ENCODE data around the gene ZNF484. TPM values are rescaled to one million over a fixed set of nuclear protein-coding genes. Genes with fewer than 3 reads are reported as not detected.
"Not testable (repeated sequence)": the region's sequence is repeated elsewhere in the genome, so short reads cannot be mapped to it uniquely, and the experiment has no call there.

The ZNF484 gene
- total and polyA plus RNA-seq, 7 experiments from 2014 or later: 7.1 to 25.4 (median 13.7) TPM

- Histone ChIP-seq H3K9me3 (ENCODE audit: control insufficient read depth in 2 of 3, low read length in 3 of 3) (no peaks in the 10 kb centered on the region), H3K27me3 (ENCODE audit: control insufficient read depth in 2 of 2, insufficient read depth in 2 of 2, low read length in 2 of 2) (no peaks in the 10 kb centered on the region), H3K4me1 (ENCODE audit: control insufficient read depth in 2 of 2, insufficient read depth in 2 of 2, low read length in 2 of 2) (no peaks in the 10 kb centered on the region), H3K36me3 (ENCODE audit: control insufficient read depth in 2 of 3, insufficient read depth in 3 of 3, low read length in 3 of 3) (no peaks in the 10 kb centered on the region), H3K27ac (ENCODE audit: low read depth, low read length) (no peak overlapping the region), H3K4me3 (ENCODE audit: low read length) (no peak overlapping the region)
- intact Hi-C loops (cut with micrococcal nuclease): no loop called here
- Mint-ChIP-seq H3K9me3 (peaks cover 0 to 4% (median 0%) of the 10 kb centered on the region in 11 donors), H3K36me3 (no peaks in the 10 kb centered on the region), H3K4me1 (peaks cover 0 to 18% (median 12%) of the 10 kb centered on the region in 7 donors), H3K27me3 (no peaks in the 10 kb centered on the region), H3K4me3 (no peak overlapping the region), H3K27ac (peak overlapping the region in 2 of 9 donors; percentile 34 to 65)
- ChIA-PET POLR2A (no interaction called here), CTCF (interaction anchor here (1.2 kb wide), 1 partner anchor 57 kb away, joined by 3 read pairs; no protein-coding TSS in a partner anchor)
- DNase-seq: no peak
- no peak for ATAC-seq
Observed at GRCh38 chr9:92897323-92897722, 19.5 kb upstream of the ZNF484 start.

- H3K27ac ChIP-seq (ENCODE audit: low read depth, low read length): no peak overlapping the region
- H3K9me3 Mint-ChIP-seq: peaks cover 0 to 4% (median 0%) of the 10 kb centered on the region in 11 donors
- H3K36me3 ChIP-seq (ENCODE audit: control insufficient read depth in 2 of 3, insufficient read depth in 3 of 3, low read length in 3 of 3): no peaks in the 10 kb centered on the region
- ChIA-PET CTCF (no interaction called here), POLR2A (no interaction called here)
- no peaks in the 10 kb centered on the region for H3K9me3 ChIP-seq (ENCODE audit: control insufficient read depth in 2 of 3, low read length in 3 of 3)
- H3K4me3 ChIP-seq (ENCODE audit: low read length): no peak overlapping the region
- peaks cover 0 to 31% (median 18%) of the 10 kb centered on the region in 7 donors for H3K4me1 Mint-ChIP-seq
- H3K27me3 ChIP-seq (ENCODE audit: control insufficient read depth in 2 of 2, insufficient read depth in 2 of 2, low read length in 2 of 2): no peaks in the 10 kb centered on the region
- H3K36me3 Mint-ChIP-seq: no peaks in the 10 kb centered on the region
- peak overlapping the region in 1 of 9 donors; percentile 33 for H3K27ac Mint-ChIP-seq
- no peak overlapping the region for H3K4me3 Mint-ChIP-seq
- DNase-seq (no peak), ATAC-seq (no peak)
- intact Hi-C loops (cut with micrococcal nuclease): no loop called here
- no peaks in the 10 kb centered on the region for H3K27me3 Mint-ChIP-seq
- no peaks in the 10 kb centered on the region for H3K4me1 ChIP-seq (ENCODE audit: control insufficient read depth in 2 of 2, insufficient read depth in 2 of 2, low read length in 2 of 2)
Observed at GRCh38 chr9:92895812-92896436, 18.1 kb upstream of the ZNF484 start.

DNA sequence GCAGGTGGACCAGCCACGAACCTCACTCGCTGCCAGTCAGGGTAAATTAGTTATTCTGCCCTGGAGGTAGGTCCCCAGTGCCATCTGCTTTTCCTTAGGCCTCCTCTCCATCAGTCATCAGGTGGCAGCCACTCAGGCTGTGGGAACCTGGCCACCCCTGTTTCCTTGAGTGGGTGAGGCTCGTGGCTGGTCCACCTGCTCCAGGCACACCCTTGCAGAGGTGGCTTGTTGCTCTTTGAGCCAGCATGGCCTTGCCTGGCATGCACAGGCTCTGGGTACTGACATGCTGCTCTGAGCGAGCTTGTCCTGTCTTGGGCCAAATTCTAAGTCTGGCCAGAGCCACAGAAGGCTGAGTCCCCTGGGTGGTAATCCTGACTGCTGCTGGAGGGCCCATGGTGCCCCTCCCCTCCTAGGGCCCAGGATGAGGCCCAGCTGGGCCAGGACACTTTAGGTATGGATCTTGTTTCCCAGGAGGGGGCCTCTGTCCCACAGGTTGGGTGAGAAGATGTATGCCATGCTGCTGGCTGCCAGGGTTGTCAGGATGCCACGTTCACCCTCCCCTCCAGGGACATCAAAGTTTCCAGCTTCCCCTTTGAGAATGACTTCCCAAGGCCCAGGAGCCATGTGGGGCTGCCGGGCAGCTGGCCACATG, 17.0 kb upstream of the ZNF484 start:
- Histone ChIP-seq H3K9me3 (ENCODE audit: control insufficient read depth in 2 of 3, low read length in 3 of 3) (no peaks in the 10 kb centered on the region), H3K27ac (ENCODE audit: low read depth, low read length) (no peak overlapping the region), H3K27me3 (ENCODE audit: control insufficient read depth in 2 of 2, insufficient read depth in 2 of 2, low read length in 2 of 2) (no peaks in the 10 kb centered on the region), H3K4me3 (ENCODE audit: low read length) (no peak overlapping the region), H3K36me3 (ENCODE audit: control insufficient read depth in 2 of 3, insufficient read depth in 3 of 3, low read length in 3 of 3) (no peaks in the 10 kb centered on the region), H3K4me1 (ENCODE audit: control insufficient read depth in 2 of 2, insufficient read depth in 2 of 2, low read length in 2 of 2) (no peaks in the 10 kb centered on the region)
- DNase-seq: no peak
- peaks cover 2 to 35% (median 21%) of the 10 kb centered on the region in 7 donors for H3K4me1 Mint-ChIP-seq
- no peak for ATAC-seq
- ChIA-PET CTCF (no interaction called here), POLR2A (no interaction called here)
- intact Hi-C loops (cut with micrococcal nuclease): no loop called here
- H3K9me3 Mint-ChIP-seq: peaks cover 0 to 4% (median 0%) of the 10 kb centered on the region in 11 donors
- H3K36me3 Mint-ChIP-seq: peaks cover 0 to 1% (median 0%) of the 10 kb centered on the region in 5 donors
- H3K27me3 Mint-ChIP-seq: peaks cover 0 to 3% (median 0%) of the 10 kb centered on the region in 5 donors
- no peak overlapping the region for H3K4me3 Mint-ChIP-seq
- H3K27ac Mint-ChIP-seq: peak overlapping the region in 1 of 9 donors; percentile 10

DNA sequence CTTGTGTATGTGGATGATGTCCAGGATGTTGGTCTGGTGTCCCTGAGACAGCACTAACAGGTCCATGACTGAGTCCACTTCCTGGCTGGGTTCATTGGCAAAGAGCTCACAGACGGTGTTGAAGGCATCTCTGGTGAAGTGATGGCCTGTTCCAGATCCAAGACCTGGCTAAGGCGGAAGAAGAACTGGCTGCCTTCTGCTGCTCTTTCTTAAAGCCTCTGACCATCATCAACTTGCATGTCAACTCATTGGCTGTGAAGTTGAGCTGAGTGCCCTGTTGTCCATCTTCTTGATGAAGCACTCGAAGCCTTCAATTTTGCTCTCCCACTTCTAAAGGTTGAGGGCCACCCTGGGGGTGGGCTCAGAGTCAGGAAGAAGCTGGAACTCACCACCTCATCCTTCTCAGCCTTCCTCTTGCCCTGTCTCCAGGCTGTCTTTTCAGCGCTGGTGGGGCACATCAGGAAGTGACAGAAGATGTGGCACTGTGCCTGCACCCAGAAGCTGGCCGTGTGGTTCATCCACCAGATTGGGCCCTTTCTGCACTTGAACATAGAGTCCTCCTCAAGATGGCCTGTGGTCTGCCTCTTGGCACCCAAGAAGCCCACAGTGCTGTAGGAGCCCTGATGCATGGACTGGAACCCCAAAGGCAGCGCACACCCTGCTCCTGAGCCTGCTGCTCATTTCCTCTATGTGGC, 16.2 kb upstream of the ZNF484 start:
- H3K27me3 ChIP-seq (ENCODE audit: control insufficient read depth in 2 of 2, insufficient read depth in 2 of 2, low read length in 2 of 2); H3K27ac Mint-ChIP-seq; CTCF ChIA-PET; H3K36me3 Mint-ChIP-seq; H3K9me3 Mint-ChIP-seq; H3K4me1 ChIP-seq (ENCODE audit: control insufficient read depth in 2 of 2, insufficient read depth in 2 of 2, low read length in 2 of 2); POLR2A ChIA-PET; intact Hi-C loops (cut with micrococcal nuclease); DNase-seq; H3K4me3 Mint-ChIP-seq; H3K9me3 ChIP-seq (ENCODE audit: control insufficient read depth in 2 of 3, low read length in 3 of 3); H3K27ac ChIP-seq (ENCODE audit: low read depth, low read length); ATAC-seq; H3K4me3 ChIP-seq (ENCODE audit: low read length); H3K27me3 Mint-ChIP-seq; H3K36me3 ChIP-seq (ENCODE audit: control insufficient read depth in 2 of 3, insufficient read depth in 3 of 3, low read length in 3 of 3): not testable (repeated sequence)
- H3K4me1 Mint-ChIP-seq: peaks cover 3 to 43% (median 28%) of the 10 kb centered on the region in 7 donors

DNA sequence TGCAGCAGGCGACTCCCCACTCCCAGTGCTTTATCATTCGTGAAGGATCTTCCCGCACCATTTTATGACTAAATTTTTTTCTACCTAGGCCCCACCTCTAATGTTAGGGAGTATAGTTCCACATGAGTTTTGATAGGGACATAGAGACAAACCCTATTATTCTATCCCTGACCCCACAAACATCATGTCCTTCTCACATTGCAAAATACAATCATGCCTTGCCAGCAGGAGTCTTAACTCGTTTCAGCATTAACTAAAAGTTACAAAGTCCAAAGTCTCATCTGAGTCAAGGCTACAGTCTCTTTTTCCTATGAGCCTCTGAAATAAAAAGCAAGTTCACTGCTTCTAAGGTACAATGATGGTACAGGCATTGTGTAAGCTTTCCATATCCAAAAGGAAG, 14.4 kb upstream of the ZNF484 start:
- POLR2A ChIA-PET; DNase-seq; H3K9me3 ChIP-seq (ENCODE audit: control insufficient read depth in 2 of 3, low read length in 3 of 3); H3K4me3 ChIP-seq (ENCODE audit: low read length); ATAC-seq; CTCF ChIA-PET; H3K27ac ChIP-seq (ENCODE audit: low read depth, low read length); H3K36me3 Mint-ChIP-seq; H3K9me3 Mint-ChIP-seq; H3K27ac Mint-ChIP-seq; intact Hi-C loops (cut with micrococcal nuclease); H3K27me3 ChIP-seq (ENCODE audit: control insufficient read depth in 2 of 2, insufficient read depth in 2 of 2, low read length in 2 of 2); H3K36me3 ChIP-seq (ENCODE audit: control insufficient read depth in 2 of 3, insufficient read depth in 3 of 3, low read length in 3 of 3); H3K27me3 Mint-ChIP-seq; H3K4me3 Mint-ChIP-seq: not testable (repeated sequence)
- H3K4me1 Mint-ChIP-seq: peaks cover 14 to 60% (median 45%) of the 10 kb centered on the region in 7 donors
- peaks cover 10 to 23% of the 10 kb centered on the region in 2 donors for H3K4me1 ChIP-seq (ENCODE audit: control insufficient read depth in 2 of 2, insufficient read depth in 2 of 2, low read length in 2 of 2)

- Mint-ChIP-seq H3K27ac (peak overlapping the region in 2 of 9 donors; percentile 48 to 54), H3K4me1 (peaks cover 16 to 70% (median 56%) of the 10 kb centered on the region in 7 donors), H3K27me3 (peaks cover 0 to 6% (median 0%) of the 10 kb centered on the region in 5 donors), H3K36me3 (peaks cover 0 to 2% (median 0%) of the 10 kb centered on the region in 5 donors), H3K4me3 (no peak overlapping the region), H3K9me3 (peaks cover 0 to 2% (median 0%) of the 10 kb centered on the region in 11 donors)
- H3K27ac ChIP-seq (ENCODE audit: low read depth, low read length): no peak overlapping the region
- H3K36me3 ChIP-seq (ENCODE audit: control insufficient read depth in 2 of 3, insufficient read depth in 3 of 3, low read length in 3 of 3): no peaks in the 10 kb centered on the region
- ChIA-PET POLR2A (interaction anchor here (0.6 kb wide), 1 partner anchor 31 kb away, joined by 3 read pairs; no protein-coding TSS in a partner anchor), CTCF (interaction anchor here (1.6 kb wide), 1 partner anchor 66 kb away, joined by 3 read pairs; no protein-coding TSS in a partner anchor)
- no peak overlapping the region for H3K4me3 ChIP-seq (ENCODE audit: low read length)
- ATAC-seq (no peak), DNase-seq (no peak)
- intact Hi-C loops (cut with micrococcal nuclease): no loop called here
- no peaks in the 10 kb centered on the region for H3K9me3 ChIP-seq (ENCODE audit: control insufficient read depth in 2 of 3, low read length in 3 of 3)
- no peaks in the 10 kb centered on the region for H3K27me3 ChIP-seq (ENCODE audit: control insufficient read depth in 2 of 2, insufficient read depth in 2 of 2, low read length in 2 of 2)
- H3K4me1 ChIP-seq (ENCODE audit: control insufficient read depth in 2 of 2, insufficient read depth in 2 of 2, low read length in 2 of 2): peaks cover 18 to 35% of the 10 kb centered on the region in 2 donors
Observed at GRCh38 chr9:92890761-92891160, 12.9 kb upstream of the ZNF484 start.
